ENCODE data around the gene ST8SIA4. TPM values are rescaled to one million over a fixed set of nuclear protein-coding genes. Genes with fewer than 3 reads are reported as not detected.

The ST8SIA4 gene
- total and polyA plus RNA-seq, 3 donors from 2014 or later, result 0.39 to 0.94 (median 0.93) TPM

DNA sequence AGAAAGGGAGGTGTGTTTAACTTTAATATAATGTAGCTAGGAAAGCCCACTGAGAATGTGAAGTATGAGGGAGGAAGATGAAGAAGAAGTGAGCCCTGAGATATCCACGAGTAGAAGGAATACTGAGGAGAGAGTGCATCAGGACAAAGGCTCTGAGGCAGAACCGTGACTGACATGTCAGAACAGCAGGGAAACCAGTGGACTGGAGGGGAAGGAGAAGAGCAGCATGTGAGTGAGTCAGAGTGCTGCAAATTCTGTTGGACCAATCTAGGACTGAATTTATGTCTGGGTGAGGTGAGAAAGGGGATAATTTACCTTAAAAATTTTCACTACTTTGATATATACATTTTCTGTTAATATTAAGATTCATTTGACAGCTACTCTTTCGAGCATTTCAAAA, 110.3 kb downstream of the ST8SIA4 start:
- no peak for DNase-seq
- 76 to 85% methylated on average over 3 of the region's 3 CpGs for WGBS, 2 donors
- TF ChIP-seq POLR2A (IDR thresholded peaks at IDR 0.05), result no peak
- TF ChIP-seq, protein P1, sequence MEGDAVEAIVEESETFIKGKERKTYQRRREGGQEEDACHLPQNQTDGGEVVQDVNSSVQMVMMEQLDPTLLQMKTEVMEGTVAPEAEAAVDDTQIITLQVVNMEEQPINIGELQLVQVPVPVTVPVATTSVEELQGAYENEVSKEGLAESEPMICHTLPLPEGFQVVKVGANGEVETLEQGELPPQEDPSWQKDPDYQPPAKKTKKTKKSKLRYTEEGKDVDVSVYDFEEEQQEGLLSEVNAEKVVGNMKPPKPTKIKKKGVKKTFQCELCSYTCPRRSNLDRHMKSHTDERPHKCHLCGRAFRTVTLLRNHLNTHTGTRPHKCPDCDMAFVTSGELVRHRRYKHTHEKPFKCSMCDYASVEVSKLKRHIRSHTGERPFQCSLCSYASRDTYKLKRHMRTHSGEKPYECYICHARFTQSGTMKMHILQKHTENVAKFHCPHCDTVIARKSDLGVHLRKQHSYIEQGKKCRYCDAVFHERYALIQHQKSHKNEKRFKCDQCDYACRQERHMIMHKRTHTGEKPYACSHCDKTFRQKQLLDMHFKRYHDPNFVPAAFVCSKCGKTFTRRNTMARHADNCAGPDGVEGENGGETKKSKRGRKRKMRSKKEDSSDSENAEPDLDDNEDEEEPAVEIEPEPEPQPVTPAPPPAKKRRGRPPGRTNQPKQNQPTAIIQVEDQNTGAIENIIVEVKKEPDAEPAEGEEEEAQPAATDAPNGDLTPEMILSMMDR (IDR thresholded peaks at IDR 0.05), result no peak
- Histone ChIP-seq H3K4me1 (no peaks in the 10 kb centered on the region), H3K27ac (no peak overlapping the region), H3K4me3 (no peak overlapping the region), H3K9me3 (no peaks in the 10 kb centered on the region), H3K36me3 (ENCODE audit: low read depth, missing control alignments) (no peaks in the 10 kb centered on the region), H3K27me3 (no peaks in the 10 kb centered on the region)
- intact Hi-C loops (cut with DNase I; ENCODE audit: low total_unique reads), result no loop called here

DNA sequence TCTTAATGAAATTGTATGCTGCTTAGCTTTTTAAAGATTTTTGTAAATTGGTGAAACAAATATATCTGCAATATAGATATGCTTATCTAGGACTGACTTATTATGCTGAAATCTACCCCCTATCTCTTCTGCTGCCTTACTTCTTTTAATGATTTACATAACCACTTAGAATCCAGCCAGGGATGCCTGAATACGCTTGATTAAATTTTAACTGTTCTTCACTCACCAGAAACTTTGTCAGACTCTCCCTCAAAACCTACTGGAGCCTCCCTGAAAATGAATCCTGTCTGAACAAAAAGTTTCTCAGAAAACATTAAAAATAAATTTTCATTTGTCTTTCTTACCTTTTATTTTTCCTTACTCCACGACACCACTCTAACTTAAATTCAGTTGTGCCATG, 111.7 kb downstream of the ST8SIA4 start:
- 85 to 96% methylated on average over 2 of the region's 2 CpGs for WGBS, 2 donors
- no peak for DNase-seq

DNA sequence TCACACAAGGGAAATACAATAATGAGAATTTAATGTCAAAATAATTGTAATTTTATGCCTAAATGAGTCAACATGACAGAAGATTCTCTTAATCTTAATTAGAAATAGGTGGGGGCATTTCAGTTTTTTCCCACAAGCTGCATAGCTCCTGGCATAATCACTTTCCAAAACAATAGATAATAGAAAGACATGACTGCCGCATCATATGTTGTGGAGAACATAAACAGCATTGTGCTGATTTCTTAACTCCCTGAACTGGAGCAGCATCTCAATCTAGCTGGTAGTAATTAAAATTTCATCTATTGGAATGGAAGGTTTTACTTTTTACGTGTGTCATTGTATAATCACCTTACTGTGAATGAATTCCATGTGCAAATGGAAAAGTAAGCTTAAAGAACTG, 112.1 kb downstream of the ST8SIA4 start:
- Histone ChIP-seq H3K4me3 (no peak overlapping the region), H3K36me3 (ENCODE audit: low read depth, missing control alignments) (no peaks in the 10 kb centered on the region), H3K9me3 (no peaks in the 10 kb centered on the region), H3K27me3 (no peaks in the 10 kb centered on the region), H3K4me1 (no peaks in the 10 kb centered on the region), H3K27ac (no peak overlapping the region)
- no peak for TF ChIP-seq POLR2A (IDR thresholded peaks at IDR 0.05)
- TF ChIP-seq, protein P1 (IDR thresholded peaks at IDR 0.05), result no peak
- intact Hi-C loops (cut with DNase I; ENCODE audit: low total_unique reads), result no loop called here
- DNase-seq, result no peak
- WGBS, 2 donors, result 66 to 71% methylated on average over 2 of the region's 2 CpGs

More for the DNA sequence above, 111.7 kb downstream of the ST8SIA4 start:
- no peak overlapping the region for H3K4me3 ChIP-seq
- no peaks in the 10 kb centered on the region for H3K4me1 ChIP-seq
- TF ChIP-seq, protein P1 (IDR thresholded peaks at IDR 0.05), result no peak
- TF ChIP-seq POLR2A (IDR thresholded peaks at IDR 0.05), result no peak
- H3K27ac ChIP-seq, result no peak overlapping the region
- no peaks in the 10 kb centered on the region for H3K9me3 ChIP-seq
- H3K27me3 ChIP-seq, result no peaks in the 10 kb centered on the region
- no peaks in the 10 kb centered on the region for H3K36me3 ChIP-seq (ENCODE audit: low read depth, missing control alignments)
- intact Hi-C loops (cut with DNase I; ENCODE audit: low total_unique reads), result no loop called here

DNA sequence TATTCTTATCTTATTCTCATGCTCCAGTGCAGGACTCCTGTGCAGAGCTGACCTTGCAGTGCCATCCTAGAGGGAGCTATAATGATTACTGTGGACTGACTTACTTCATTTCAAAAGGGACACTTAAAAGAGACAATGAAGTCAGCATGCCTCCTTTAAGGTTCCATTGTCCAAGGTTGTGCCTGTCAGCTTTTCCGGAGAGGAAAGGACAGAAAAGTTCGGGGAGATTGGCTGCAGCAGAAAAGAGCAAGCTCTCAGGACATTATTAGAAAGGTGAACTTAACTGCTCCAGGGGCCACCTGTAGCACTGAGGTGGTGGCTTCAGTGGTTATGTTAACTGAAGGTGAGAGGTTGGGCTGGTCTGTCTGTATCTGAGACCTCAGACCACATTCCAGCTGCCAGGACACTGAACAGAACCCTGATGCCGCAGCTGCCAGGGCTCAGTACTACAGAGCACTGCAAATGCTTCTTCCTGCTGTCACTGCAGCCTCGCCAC, 112.9 kb downstream of the ST8SIA4 start:
- intact Hi-C loops (cut with DNase I; ENCODE audit: low total_unique reads), result no loop called here
- H3K4me1 ChIP-seq, result no peaks in the 10 kb centered on the region
- no peak overlapping the region for H3K4me3 ChIP-seq
- no peak for DNase-seq
- no peaks in the 10 kb centered on the region for H3K27me3 ChIP-seq
- TF ChIP-seq, protein P1 (IDR thresholded peaks at IDR 0.05), result no peak
- no peak for TF ChIP-seq POLR2A (IDR thresholded peaks at IDR 0.05)
- H3K9me3 ChIP-seq, result no peaks in the 10 kb centered on the region
- H3K36me3 ChIP-seq (ENCODE audit: low read depth, missing control alignments), result no peaks in the 10 kb centered on the region
- no peak overlapping the region for H3K27ac ChIP-seq
- 76 to 84% methylated on average over 4 of the region's 4 CpGs for WGBS, 2 donors

DNA sequence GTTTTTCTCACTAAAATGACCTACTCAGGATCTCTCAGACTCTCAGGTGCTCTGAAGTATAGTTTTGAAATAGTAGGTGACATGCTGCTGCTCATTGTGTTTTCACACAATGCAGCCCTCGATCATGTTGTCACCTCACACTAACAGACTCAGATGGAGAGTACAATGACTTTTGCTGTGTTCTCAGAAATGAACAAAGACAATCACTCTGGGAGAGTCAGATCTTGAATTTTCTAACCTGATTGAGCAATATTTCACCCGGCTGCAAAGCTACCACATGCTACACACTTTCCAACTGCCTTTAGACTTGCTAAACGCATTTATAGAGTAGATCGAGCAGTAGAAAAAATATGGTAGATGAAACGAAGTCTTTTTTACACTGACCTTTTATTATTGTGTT, 113.4 kb downstream of the ST8SIA4 start:
- H3K4me3 ChIP-seq, result no peak overlapping the region
- no peak for DNase-seq
- no peak for TF ChIP-seq POLR2A (IDR thresholded peaks at IDR 0.05)
- TF ChIP-seq, protein P1 (IDR thresholded peaks at IDR 0.05), result no peak
- no peak overlapping the region for H3K27ac ChIP-seq
- H3K9me3 ChIP-seq, result no peaks in the 10 kb centered on the region
- no peaks in the 10 kb centered on the region for H3K4me1 ChIP-seq
- intact Hi-C loops (cut with DNase I; ENCODE audit: low total_unique reads), result no loop called here
- WGBS, 2 donors, result 85% methylated on average over 5 of the region's 5 CpGs
- no peaks in the 10 kb centered on the region for H3K36me3 ChIP-seq (ENCODE audit: low read depth, missing control alignments)
- no peaks in the 10 kb centered on the region for H3K27me3 ChIP-seq
